HepG2 (cell line): ENCODE measurements around the gene TMEM86B. TPM values are rescaled to one million over a fixed set of nuclear protein-coding genes. Genes with fewer than 3 reads are reported as not detected.
A peak's percentile ranks its signal among the peaks of the same experiment; 100 is the strongest.

Experiments used
- AKNA ChIP-seq: sonication (generic); formaldehyde crosslinking; IDR thresholded peaks from 2 replicates; pipeline ENCODE4 v1.4.0; 2020; ENCODE audit warnings: missing genetic modification reagents, borderline replicate concordance
- ATAD3A ChIP-seq: sonication (generic); formaldehyde crosslinking; IDR thresholded peaks from 2 replicates; pipeline ENCODE4 v1.4.0; 2020; ENCODE audit warnings: missing genetic modification reagents
- HDAC1 ChIP-seq: sonication (generic); formaldehyde crosslinking; IDR thresholded peaks from 2 replicates; pipeline ENCODE4 v1.5.1; 2020; ENCODE audit warnings: mild to moderate bottlenecking, missing genetic modification reagents
- HMG20A ChIP-seq: IDR thresholded peaks from 2 replicates; pipeline ENCODE4 v1.6.1; 2016; ENCODE audit warnings: borderline replicate concordance
- MLXIP ChIP-seq: sonication (generic); formaldehyde crosslinking; IDR thresholded peaks from 2 replicates; pipeline ENCODE4 v1.9.0; 2021; ENCODE audit warnings: missing genetic modification reagents, borderline replicate concordance
- MXD4 ChIP-seq: IDR thresholded peaks from 2 replicates; pipeline ENCODE4 v1.6.1; 2016; ENCODE audit warnings: mild to moderate bottlenecking, missing biosample characterization, missing genetic modification reagents
- NFKB2 ChIP-seq: sonication (generic); formaldehyde crosslinking; IDR thresholded peaks from 2 replicates; pipeline ENCODE4 v1.4.0; 2020; ENCODE audit warnings: missing genetic modification reagents, borderline replicate concordance
- NFRKB ChIP-seq: fragments of 450-650 bp; IDR thresholded peaks from 2 replicates; pipeline ENCODE4 v1.6.1; 2017
- RAD51 ChIP-seq: fragments of 450-650 bp; IDR thresholded peaks from 2 replicates; pipeline ENCODE4 v1.6.1; 2016; ENCODE audit warnings: borderline replicate concordance
- ZBTB20 ChIP-seq: sonication (generic); formaldehyde crosslinking; IDR thresholded peaks from 2 replicates; pipeline ENCODE4 v1.8.1; 2023; ENCODE audit warnings: missing genetic modification reagents, low read depth, mild to moderate bottlenecking, borderline replicate concordance
- ZFP1 ChIP-seq: IDR thresholded peaks from 2 replicates; pipeline ENCODE4 v1.6.1; 2016
- ZFP90 ChIP-seq: sonication (generic); formaldehyde crosslinking; IDR thresholded peaks from 2 replicates; pipeline ENCODE4 v1.8.0; 2022; ENCODE audit warnings: missing genetic modification reagents, mild to moderate bottlenecking, inconsistent platforms, borderline replicate concordance
- ZKSCAN8 ChIP-seq: IDR thresholded peaks from 2 replicates; pipeline ENCODE4 v1.6.1; 2016; ENCODE audit warnings: borderline replicate concordance, missing genetic modification reagents, missing compliant biosample characterization
- ZNF589 ChIP-seq: sonication (generic); formaldehyde crosslinking; conservative IDR thresholded peaks from 2 replicates; pipeline ENCODE4 v1.8.0; 2022; ENCODE audit warnings: mild to moderate bottlenecking, moderate library complexity, missing genetic modification reagents
- ZNF605 ChIP-seq: sonication (generic); formaldehyde crosslinking; IDR thresholded peaks from 2 replicates; pipeline ENCODE4 v1.8.0; 2022; ENCODE audit warnings: mild to moderate bottlenecking, missing genetic modification reagents
- polyA plus RNA-seq, 8 experiments: library from polyadenylated mRNA; depleted of rRNA in 3 of 8; stranded (reverse) in 7 of 8; unstranded in 1 of 8; fragments of >200 nt; fragmentation: Illumina TruSeq in 4 of 8; extraction: Trizol in 4 of 8; gene quantifications; 2 replicates each; pipeline versions ENCODE4 v1.2.1 to v1.2.3, GENCODE V29; 2011 to 2016; ENCODE audit warnings: low read depth in 4 of 8, missing spikeins in 1 of 8, mixed read lengths in 1 of 8; ENCODE audit not compliant: insufficient read depth in 1 of 8
- total RNA-seq, 5 experiments: library from RNA; depleted of rRNA; stranded (reverse); fragments of >200 nt; fragmentation: Illumina TruSeq; extraction: Trizol; gene quantifications; 2 replicates each; pipeline ENCODE4 v1.2.3, GENCODE V29; 2016; ENCODE audit warnings: low read depth in 1 of 5
- TF ChIP-seq, protein P1 (sequence below): sonication (generic); formaldehyde crosslinking; IDR thresholded peaks from 2 replicates; pipeline ENCODE4 v1.4.0; 2020; ENCODE audit warnings: mild to moderate bottlenecking, missing genetic modification reagents

Gene TMEM86B
- total and polyA plus RNA-seq, 2 of the 13 experiments (the other 11 are each of a cell fraction or from before 2014, with no cell fraction given) = 7.7 to 9.6 TPM

GRCh38 chr19:55206664-55207500 lies 21.7 kb downstream of the TMEM86B start (continued):
- peak; percentile 44; the same call in 1 of the 2 replicates for TF ChIP-seq ZNF589 (CRISPR knock-in tag)
- TF ChIP-seq ATAD3A (CRISPR knock-in tag) = no peak
- TF ChIP-seq NFRKB = no peak
- no peak for TF ChIP-seq ZFP1 (CRISPR knock-in tag)
- TF ChIP-seq NFKB2 (CRISPR knock-in tag) = peak; percentile 53; the same call in 1 of the 2 replicates
- 0 out of 2 replicates have a peak, but pooled peaks have one; percentile 38 for TF ChIP-seq ZKSCAN8
- TF ChIP-seq ZFP90 (CRISPR knock-in tag) = peak; percentile 93
- TF ChIP-seq, protein P1, sequence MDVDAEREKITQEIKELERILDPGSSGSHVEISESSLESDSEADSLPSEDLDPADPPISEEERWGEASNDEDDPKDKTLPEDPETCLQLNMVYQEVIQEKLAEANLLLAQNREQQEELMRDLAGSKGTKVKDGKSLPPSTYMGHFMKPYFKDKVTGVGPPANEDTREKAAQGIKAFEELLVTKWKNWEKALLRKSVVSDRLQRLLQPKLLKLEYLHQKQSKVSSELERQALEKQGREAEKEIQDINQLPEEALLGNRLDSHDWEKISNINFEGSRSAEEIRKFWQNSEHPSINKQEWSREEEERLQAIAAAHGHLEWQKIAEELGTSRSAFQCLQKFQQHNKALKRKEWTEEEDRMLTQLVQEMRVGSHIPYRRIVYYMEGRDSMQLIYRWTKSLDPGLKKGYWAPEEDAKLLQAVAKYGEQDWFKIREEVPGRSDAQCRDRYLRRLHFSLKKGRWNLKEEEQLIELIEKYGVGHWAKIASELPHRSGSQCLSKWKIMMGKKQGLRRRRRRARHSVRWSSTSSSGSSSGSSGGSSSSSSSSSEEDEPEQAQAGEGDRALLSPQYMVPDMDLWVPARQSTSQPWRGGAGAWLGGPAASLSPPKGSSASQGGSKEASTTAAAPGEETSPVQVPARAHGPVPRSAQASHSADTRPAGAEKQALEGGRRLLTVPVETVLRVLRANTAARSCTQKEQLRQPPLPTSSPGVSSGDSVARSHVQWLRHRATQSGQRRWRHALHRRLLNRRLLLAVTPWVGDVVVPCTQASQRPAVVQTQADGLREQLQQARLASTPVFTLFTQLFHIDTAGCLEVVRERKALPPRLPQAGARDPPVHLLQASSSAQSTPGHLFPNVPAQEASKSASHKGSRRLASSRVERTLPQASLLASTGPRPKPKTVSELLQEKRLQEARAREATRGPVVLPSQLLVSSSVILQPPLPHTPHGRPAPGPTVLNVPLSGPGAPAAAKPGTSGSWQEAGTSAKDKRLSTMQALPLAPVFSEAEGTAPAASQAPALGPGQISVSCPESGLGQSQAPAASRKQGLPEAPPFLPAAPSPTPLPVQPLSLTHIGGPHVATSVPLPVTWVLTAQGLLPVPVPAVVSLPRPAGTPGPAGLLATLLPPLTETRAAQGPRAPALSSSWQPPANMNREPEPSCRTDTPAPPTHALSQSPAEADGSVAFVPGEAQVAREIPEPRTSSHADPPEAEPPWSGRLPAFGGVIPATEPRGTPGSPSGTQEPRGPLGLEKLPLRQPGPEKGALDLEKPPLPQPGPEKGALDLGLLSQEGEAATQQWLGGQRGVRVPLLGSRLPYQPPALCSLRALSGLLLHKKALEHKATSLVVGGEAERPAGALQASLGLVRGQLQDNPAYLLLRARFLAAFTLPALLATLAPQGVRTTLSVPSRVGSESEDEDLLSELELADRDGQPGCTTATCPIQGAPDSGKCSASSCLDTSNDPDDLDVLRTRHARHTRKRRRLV (CRISPR knock-in tag) = no peak
- TF ChIP-seq ZBTB20 = peak; percentile 11; the same call in 1 of the 2 replicates
- no peak for TF ChIP-seq MLXIP (CRISPR knock-in tag)
- TF ChIP-seq MXD4 (CRISPR knock-in tag) = no peak; the same call in 1 of the 2 replicates
- TF ChIP-seq ZNF605 (CRISPR knock-in tag) = no peak
- TF ChIP-seq HMG20A (CRISPR knock-in tag) = peak; percentile 55; the same call in 1 of the 2 replicates
- TF ChIP-seq AKNA (CRISPR knock-in tag) = no peak
- peak; percentile 82 for TF ChIP-seq HDAC1 (CRISPR knock-in tag)
- no peak for TF ChIP-seq RAD51
